Measurements from ENCODE around the gene SUGP1. TPM values are rescaled to one million over a fixed set of nuclear protein-coding genes. Genes with fewer than 3 reads are reported as not detected.
A peak's percentile ranks its signal among the peaks of the same experiment; 100 is the strongest.

SUGP1 gene
- total and polyA plus RNA-seq, 2 donors from 2014 or later: 34.7 to 53.1 TPM

DNA sequence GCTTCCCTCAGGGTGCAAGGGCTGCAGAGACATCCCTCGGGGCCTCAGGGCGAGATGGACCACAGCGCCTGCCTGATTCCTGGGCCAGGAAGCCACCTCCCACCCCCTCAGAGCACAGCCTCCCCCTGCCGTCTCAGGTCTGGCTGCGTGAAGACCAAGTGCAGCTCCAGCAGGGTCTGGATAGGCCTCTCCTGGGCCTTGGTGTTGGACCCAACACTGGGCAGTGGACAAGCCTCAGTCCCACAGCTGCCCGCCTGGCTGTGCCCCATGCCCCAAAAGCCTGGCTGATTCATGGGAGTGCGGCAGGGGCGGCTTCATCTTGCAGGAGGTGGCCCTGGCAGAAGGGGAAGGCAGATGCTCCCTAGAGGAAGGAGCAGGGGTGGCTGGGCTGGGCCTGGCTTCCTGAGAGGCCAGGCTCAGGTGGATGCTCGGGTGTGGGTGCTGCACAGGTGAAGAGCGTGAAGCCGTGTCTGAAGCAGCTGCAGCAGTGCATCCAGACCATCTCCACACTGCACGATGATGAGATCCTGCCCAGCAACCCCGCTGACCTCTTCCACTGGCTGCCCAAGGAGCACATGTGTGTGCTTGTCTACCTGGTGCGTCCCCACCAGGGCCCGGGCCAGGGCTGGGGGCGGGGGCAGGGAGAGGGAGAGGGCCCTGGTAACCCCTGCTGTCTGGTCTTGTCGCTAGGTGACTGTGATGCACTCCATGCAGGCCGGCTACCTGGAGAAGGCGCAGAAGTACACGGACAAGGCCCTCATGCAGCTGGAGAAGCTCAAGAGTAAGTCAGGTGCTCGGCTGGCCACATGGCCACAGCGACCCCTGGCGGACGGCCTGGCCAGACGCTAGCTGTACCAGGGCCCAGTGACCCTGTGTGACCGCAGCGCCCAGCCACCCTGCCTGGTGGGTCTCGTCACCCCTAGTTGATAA, 22.0 kb upstream of the SUGP1 start:
- intact Hi-C loops (cut with DNase I): no loop called here
- FAIRE-seq: no peak

DNA sequence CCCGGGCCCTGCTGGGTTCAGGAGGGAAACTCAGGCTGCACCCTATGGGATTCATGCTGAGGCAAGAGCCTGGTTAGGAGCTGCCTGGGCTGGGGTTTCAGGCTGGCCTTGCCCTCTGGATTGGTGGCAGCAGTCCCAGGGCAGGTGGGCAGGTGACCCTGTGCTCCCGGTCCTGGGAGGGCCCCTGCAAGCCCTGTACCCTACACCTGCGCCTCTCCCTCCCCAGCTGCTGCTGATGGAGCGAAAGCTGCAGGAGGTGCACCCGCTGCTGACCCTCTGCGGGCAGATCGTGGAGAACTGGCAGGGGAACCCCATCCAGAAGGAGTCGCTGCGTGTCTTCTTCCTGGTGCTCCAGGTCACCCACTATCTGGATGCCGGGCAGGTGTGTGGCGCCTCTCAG, 20.7 kb upstream of the SUGP1 start:
- no peak for FAIRE-seq
- no peaks in the 10 kb centered on the region for H3K9me3 ChIP-seq (ENCODE audit: control insufficient read depth in 2 of 3, insufficient read depth in 1 of 3, low read length in 3 of 3)
- DNase-seq: no peak
- no peak overlapping the region for H3K27ac ChIP-seq (ENCODE audit: low read depth in 2 of 2, low read length in 2 of 2)
- H3K9ac ChIP-seq (ENCODE audit: low read length in 3 of 3): no peak overlapping the region
- H3K36me3 ChIP-seq (ENCODE audit: control insufficient read depth in 2 of 3, insufficient read depth in 3 of 3, low read length in 3 of 3): peaks cover 3 to 61% (median 42%) of the 10 kb centered on the region in 3 donors
- intact Hi-C loops (cut with DNase I): no loop called here
- H3K27me3 ChIP-seq (ENCODE audit: control insufficient read depth, insufficient read depth, low read length): no peaks in the 10 kb centered on the region
- H3K4me3 ChIP-seq (ENCODE audit: low read length in 3 of 3): no peak overlapping the region
- no peak for TF ChIP-seq CTCF (IDR thresholded peaks at IDR 0.05; ENCODE audit: borderline replicate concordance, extremely low read depth, insufficient read depth)
- H3K4me1 ChIP-seq (ENCODE audit: control insufficient read depth in 2 of 3, insufficient read depth in 2 of 3, low read depth in 1 of 3, low read length in 3 of 3): no peaks in the 10 kb centered on the region

More for the DNA sequence above, 22.0 kb upstream of the SUGP1 start:
- no peaks in the 10 kb centered on the region for H3K9me3 ChIP-seq (ENCODE audit: control insufficient read depth in 2 of 3, insufficient read depth in 1 of 3, low read length in 3 of 3)
- H3K36me3 ChIP-seq (ENCODE audit: control insufficient read depth in 2 of 3, insufficient read depth in 3 of 3, low read length in 3 of 3): peaks cover 3 to 63% (median 49%) of the 10 kb centered on the region in 3 donors
- H3K4me3 ChIP-seq (ENCODE audit: low read length in 3 of 3): no peak overlapping the region
- no peaks in the 10 kb centered on the region for H3K27me3 ChIP-seq (ENCODE audit: control insufficient read depth, insufficient read depth, low read length)
- no peaks in the 10 kb centered on the region for H3K4me1 ChIP-seq (ENCODE audit: control insufficient read depth in 2 of 3, insufficient read depth in 2 of 3, low read depth in 1 of 3, low read length in 3 of 3)
- peak in 4 of 5 donors; percentile 65 to 80 (median 76) for DNase-seq
- no peak overlapping the region for H3K9ac ChIP-seq (ENCODE audit: low read length in 3 of 3)
- TF ChIP-seq CTCF (IDR thresholded peaks at IDR 0.05; ENCODE audit: borderline replicate concordance, extremely low read depth, insufficient read depth): peak; percentile 75
- no peak overlapping the region for H3K27ac ChIP-seq (ENCODE audit: low read depth in 2 of 2, low read length in 2 of 2)

DNA sequence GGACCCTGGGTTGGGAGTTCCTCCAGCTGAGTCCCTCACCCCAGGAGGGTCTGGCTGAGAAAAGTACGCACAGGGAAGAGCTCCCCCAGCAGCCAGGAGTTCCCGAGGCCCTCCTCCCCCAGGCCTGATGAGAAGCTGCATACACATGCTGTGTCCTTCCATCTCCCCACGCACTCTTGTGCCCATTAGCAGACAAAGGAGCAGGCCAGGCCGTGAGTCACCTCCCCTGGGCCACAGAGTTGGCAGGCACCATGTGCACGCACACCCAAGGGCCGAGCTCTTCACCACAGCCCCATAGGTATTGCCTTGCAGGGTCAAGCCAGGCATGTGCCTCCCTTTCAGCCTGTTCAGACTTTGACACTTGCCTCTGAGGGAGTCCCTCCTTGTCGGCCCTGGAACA, 17.8 kb upstream of the SUGP1 start:
- no peak for TF ChIP-seq CTCF (IDR thresholded peaks at IDR 0.05; ENCODE audit: borderline replicate concordance, extremely low read depth, insufficient read depth)
- FAIRE-seq: no peak
- no peak overlapping the region for H3K27ac ChIP-seq (ENCODE audit: low read depth in 2 of 2, low read length in 2 of 2)
- no peaks in the 10 kb centered on the region for H3K9me3 ChIP-seq (ENCODE audit: control insufficient read depth in 2 of 3, insufficient read depth in 1 of 3, low read length in 3 of 3)
- H3K4me1 ChIP-seq (ENCODE audit: control insufficient read depth in 2 of 3, insufficient read depth in 2 of 3, low read depth in 1 of 3, low read length in 3 of 3): peaks cover 0 to 10% (median 8%) of the 10 kb centered on the region in 3 donors
- intact Hi-C loops (cut with DNase I): no loop called here
- no peak overlapping the region for H3K4me3 ChIP-seq (ENCODE audit: low read length in 3 of 3)
- peaks cover 0 to 42% (median 35%) of the 10 kb centered on the region in 3 donors for H3K36me3 ChIP-seq (ENCODE audit: control insufficient read depth in 2 of 3, insufficient read depth in 3 of 3, low read length in 3 of 3)
- H3K9ac ChIP-seq (ENCODE audit: low read length in 3 of 3): no peak overlapping the region
- DNase-seq: no peak
- no peaks in the 10 kb centered on the region for H3K27me3 ChIP-seq (ENCODE audit: control insufficient read depth, insufficient read depth, low read length)

Data from kidney (tissue), 14 donors.